Amniotic stem cell (primary cell): ENCODE results near the gene CACNG8.
A peak's percentile ranks its signal among the peaks of the same experiment; 100 is the strongest.

Experiments used
- DNase-seq: peaks from one replicate; lab custom pipeline; 2025; lab: John Stamatoyannopoulos, UW

The CACNG8 gene

DNA sequence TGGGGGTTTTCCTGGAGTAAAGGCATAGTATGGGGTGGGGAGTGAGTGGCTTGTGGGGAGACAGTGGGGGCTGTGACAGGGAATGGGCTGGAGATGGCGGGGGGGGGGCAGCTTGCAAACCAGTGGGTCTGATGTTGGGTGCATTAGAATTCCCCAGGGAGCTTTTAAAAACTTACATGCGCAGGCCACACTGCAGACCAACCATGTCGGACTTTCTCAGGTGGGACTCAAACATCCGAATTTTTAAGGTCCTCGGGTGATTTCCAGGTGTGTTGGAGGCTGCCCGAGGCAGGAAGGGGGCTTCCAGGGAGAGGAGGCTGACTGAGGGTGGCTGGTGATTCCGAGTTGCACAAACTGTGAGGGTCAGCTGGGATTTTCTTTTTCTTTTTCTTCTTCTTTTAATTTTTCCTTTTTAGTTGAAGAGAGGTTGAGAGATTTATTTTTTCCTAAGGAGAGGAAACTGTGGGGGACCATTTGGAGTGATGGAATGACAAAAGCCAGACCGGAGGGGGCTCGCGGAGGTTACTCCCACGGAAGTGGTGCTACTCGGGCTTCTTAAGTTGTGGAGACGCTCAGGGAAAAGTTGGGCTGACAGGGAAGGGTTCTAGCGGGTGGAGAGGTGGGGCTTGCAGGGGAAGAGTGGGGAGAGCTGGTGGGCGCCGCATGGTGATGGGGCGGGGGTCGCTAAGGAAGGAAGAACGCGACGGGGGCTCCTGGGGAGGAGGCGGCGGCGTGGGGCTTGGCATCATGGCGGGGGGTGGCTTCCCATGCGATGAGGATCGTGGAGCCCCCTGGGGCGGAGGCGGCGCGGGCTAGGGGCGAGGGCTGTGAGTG, 997 bp upstream of the CACNG8 start:
- DNase-seq = no peak

DNA sequence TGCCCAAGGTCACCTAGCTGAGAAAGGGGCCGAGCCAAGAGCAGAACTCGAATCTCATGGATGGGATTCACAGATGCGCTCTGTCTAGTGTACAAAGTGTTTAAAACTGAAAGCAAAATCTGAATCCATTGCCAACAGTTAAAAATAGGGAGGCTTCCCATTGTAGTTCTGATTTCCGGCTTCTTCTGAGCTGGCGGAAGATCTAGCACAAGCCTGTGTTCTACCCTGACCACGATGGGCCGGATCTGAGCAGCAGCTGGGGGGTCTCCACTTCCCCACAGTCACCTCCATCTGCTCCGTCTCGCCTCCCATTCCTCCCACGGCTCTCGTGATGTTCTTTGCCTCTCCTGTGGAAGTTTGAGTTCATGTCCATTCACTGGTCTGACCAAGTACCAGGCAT, 2.4 kb downstream of the CACNG8 start:
- no peak for DNase-seq

DNA sequence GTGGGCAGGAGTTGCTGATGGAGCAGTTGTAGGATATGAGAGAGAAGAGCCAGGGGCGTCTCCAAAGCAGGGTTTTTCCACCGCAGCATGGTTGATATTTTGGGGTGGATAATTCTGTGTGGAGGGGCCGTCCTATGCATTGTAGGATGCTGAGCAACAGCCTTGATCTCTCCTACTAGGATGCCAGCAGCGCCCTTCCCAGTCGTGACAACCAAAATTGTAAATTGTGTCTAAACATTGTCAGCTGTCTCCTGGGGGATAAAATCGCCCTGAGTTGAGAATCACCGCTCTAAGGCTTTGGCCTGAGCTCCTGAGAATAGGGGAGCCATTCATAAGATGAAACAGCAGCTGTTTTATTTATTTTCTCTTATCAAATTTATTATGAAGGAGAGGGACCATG, 4.2 kb downstream of the CACNG8 start:
- no peak for DNase-seq

DNA sequence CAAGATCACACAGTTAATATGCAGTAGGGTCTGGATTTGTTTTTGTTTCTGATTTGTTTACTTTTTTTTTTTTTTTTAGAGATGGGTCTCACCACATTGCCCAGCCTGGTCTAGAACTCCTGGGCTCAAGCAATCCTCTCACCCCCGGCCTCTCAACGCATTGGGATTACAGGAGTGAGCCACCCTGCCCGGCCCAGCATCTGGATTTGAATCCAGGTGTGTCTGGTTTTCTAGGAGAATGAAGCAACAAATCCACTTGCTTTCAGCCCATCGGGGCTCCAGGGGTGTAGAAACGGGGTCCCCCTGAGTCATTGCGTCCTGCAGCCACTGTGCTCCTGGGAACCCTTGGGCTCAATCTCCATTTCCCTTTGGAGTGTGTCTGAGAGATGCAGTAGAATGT, 6.6 kb downstream of the CACNG8 start:
- no peak for DNase-seq

DNA sequence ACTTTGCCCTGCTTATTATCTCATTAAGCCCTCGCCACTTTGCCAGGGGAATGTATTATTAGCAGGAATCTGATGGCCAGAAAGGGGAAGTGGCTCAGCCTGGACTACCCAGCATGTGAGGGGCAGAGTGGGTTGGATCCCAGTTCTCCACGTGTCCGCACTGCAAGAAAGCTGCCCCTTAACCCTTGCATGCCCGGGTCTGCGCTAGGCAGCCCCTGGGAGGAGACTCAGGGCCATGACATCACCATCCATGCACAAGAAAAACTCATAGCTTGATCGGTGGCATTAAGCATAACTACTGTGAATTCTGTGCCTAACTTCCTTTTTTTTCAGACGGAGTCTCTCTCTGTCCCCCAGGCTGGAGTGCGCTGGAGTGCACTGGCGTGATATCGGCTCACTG, 8.9 kb downstream of the CACNG8 start:
- no peak for DNase-seq

DNA sequence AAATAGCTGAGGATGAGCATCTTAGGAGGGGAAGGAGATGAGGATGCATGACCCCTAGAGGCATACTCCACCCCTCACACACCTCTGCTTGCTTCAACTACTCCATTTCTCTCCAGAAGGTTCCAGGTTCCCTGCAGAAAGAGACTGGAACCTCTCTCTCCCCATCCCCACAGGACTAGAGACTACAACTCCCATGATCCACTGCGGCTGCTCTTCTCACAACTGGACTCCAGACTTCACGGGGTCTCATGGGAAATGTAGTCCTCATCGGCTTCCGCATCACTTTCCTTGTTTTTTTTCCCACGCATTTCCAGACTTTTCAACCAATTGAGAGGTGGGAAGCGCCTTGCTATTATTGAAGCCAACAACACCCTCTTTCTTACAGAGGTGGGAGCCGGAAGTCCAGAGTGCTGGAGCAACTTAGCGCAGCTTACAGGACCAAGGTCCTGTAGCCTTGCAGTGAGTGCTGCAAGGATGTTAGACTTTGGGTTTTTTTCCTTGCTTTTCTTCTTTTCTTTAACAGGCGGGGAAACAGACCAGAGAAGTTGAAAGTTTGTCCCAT, 14.8 kb downstream of the CACNG8 start:
- DNase-seq = peak; percentile 70

DNA sequence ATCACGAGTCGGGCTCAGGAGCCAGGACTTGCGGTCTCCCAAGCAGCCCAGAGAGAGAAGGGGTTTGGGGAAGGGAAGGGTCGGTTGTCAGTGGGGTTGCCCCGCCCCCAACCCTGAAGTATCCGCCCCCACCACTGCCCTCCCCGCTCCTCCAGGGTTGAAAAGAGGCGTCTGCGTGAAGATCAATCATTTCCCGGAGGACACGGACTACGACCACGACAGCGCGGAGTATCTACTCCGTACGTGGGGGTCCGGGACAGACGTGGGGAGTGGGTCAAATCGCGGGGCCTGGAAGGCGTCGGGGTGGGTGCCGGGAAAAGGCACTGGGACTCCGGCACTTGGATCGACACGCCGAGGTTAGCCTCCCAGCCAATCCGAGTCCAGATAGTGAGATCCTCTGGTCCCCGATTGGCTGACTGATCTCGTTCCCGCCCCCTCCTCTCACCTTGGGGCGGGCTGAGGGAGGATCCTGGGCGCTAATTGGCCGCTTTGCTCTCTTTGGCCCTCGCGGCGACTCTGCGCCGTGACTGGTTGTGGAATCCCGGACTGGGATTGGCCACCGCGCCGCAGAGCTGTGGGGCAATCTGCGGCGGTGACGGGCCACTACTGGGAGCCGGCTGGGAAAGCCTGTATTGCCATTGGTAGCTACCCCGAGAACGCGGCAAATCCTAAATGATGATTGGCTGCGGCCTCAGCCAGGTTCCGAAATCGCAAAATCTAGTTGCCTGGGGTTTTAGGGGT, 15.4 kb downstream of the CACNG8 start:
- DNase-seq = no peak

DNA sequence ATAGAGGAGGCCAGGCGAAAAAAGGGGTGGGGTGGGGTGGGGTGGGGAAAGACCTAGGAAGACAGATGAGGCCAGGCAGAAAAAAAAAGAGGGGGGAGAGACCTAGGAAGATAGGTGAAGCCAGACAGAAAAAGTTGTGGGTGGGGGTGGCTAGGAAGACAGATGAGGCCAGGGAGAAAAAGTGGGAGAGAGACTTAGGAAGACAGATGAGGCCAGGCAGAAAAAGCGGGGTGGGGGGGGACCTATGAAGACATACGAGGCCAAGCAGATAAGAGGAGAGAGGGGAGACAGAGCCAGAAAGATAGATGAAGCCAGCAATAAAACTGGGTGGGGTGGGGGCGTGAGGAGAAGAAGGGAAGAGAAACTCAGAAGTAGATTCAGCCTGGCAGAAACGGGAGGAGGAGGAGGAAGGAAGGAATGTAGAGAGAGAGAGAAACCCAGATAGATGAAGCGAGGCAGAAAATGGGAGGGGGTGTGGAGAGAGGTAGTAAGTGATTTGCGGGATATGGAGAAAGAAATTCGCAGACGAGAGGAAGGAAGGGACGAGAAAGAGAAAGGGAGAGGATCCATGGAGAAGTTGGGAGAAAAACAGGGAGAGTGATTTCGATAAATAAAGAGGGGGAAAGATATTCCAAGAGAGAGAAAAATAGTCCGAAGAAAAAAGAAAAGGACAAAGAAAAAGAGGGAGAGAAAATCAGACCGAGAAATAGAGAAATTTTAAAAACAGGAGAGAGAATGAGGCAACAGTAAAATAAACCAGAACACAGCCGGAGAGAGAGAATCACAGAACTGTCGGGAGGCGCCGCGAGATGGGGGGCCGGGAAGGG, 16.5 kb downstream of the CACNG8 start:
- no peak for DNase-seq

DNA sequence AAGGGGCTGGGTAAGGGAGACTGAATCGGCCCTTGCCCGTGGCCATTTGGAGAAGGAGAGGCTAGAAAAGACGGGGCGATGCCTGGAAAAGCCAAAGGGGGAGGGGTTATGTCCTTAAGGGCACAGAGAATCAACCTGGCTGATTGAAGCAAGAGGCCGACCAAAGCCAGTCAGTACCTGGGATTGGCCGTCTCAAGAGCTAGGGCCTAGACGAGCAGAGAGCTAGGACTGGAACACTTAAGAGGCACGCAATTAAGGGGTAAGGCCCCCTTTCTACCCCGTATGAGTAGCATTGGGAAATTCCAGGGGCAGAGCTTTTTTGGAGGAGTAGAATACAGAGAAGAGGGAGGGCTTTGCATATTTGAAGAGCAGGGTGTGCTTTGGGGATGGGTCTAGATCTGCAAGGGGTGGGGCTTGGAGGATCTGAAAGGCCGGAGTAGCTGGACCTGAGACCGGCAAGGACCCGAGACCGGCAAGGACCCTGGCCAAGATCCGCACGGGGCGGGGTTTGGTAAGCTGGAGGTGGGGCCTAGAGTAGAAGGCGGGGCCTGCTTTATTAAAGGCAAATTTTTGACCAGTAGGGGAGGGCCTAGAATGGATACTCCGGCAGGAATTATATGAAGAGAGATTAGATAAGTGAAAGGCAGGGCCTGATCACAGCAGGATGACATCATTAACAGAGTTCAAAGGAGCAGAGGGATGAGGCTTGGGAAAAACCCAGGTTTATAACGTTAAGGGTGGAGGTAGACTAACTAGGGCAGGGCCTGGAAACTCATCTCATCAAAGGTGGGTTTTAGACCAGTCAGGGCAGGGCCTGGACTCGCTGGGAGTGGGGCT, 18.0 kb downstream of the CACNG8 start:
- DNase-seq = no peak

DNA sequence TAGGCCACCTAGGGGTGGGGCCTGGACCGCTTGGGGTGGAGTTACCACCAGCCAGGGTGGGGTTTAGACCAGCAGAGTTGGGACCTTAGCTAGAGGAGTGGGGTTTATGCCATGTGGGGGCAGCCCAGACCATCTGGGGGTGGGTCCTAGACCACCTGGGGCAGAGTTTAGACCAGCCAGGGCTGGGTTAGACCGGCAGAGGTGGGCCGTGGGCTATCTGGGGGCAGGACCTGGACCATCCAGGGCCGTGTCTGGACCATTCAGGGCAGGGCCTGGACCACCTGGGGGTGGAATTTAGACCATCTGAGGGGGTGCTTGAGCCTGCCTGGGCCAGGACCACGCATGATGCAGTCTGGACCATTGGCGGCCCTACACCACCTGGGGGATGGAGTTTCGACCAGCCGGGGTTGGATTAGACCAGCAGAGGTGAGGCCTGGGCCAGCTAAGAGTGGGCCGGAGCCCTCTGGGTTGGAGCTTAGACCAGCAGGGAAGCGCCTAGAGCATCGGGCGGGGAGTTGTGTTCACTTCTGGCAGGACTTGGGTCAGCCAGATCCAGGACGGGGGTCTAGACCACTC, 18.7 kb downstream of the CACNG8 start:
- no peak for DNase-seq

DNA sequence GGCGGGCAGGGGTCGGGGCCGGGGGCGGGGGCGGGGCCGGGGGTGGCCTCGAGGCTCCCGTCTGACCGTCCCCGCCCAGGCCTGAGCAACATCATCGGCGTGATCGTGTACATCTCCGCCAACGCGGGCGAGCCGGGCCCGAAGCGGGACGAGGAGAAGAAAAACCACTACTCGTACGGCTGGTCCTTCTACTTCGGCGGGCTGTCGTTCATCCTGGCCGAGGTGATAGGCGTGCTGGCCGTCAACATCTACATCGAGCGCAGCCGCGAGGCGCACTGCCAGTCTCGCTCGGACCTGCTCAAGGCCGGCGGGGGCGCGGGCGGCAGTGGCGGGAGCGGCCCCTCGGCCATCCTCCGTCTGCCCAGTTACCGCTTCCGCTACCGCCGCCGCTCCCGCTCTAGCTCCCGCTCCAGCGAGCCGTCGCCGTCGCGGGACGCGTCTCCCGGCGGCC, 19.3 kb downstream of the CACNG8 start:
- no peak for DNase-seq

DNA sequence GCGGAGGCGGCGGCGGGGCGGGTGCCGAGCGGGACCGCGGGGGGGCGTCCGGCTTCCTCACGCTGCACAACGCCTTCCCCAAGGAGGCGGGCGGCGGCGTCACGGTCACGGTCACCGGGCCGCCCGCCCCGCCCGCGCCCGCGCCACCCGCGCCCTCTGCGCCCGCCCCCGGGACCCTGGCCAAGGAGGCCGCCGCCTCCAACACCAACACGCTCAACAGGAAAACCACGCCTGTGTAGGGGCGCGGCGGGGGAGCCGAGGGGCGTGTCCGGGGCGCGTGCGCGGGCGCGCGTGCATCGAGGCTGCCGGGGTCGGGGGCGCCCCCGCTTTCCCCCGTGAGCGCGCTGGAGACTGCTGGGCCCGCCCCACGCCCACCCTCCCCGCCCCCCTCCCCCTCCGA, 19.9 kb downstream of the CACNG8 start:
- no peak for DNase-seq

DNA sequence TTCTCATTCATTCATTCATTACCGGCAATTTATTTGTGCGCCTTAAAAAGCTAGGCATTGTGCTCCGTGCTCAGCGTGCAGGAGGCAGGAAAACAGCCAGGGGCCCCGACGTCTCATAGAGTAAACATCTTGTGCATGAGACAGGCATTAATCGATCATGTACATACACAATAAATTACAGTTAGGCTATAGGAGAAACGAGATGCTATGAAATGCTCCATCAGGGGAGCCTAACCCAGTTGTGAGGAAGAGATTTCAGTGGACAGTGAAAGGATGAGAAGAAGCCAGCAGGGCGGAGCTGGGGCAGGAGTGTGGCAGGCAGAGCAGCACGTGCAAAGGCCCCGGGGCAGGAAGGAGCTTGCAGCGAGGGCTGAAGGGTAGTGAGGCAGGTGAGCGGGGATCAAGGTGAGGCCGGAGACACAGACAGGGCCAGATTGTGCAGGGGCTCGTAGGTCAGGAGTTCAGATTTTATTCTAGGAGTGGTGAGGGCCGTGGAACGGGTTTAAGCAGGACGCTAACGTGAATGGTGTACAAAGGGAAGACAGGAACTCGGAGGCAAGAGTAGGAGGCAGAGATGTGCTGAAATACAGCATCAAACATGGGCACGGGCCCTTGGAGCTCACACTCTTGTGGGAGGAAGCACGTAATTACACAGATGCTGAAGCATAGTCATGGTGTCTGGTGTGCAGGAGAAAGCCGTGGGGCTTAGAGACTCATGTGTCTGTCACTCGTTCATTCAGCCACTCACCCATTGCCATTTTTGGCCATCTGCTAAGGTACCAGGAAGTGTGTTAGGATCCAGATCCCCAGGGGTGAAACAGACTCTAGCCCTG, 20.9 kb downstream of the CACNG8 start:
- DNase-seq = no peak

DNA sequence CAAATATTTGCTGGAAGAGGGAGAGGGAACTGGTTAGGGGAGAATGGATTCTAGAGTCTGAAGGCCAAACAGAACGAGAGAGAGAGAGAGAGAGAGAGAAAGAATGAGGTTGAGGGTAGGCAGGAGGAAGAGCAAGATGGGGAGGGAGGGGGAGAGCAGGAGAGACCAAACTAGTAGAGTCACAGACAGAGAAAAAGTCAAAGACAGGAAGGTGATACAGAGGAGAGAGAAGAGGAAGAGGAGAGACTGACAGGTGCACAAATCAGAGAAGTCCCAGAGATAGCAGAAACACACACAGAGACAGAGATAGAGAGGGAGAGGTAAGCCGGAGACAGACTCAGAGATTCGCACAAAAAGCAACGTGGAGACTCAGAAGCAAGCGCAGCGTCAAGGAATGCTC, 23.1 kb downstream of the CACNG8 start:
- DNase-seq = no peak

DNA sequence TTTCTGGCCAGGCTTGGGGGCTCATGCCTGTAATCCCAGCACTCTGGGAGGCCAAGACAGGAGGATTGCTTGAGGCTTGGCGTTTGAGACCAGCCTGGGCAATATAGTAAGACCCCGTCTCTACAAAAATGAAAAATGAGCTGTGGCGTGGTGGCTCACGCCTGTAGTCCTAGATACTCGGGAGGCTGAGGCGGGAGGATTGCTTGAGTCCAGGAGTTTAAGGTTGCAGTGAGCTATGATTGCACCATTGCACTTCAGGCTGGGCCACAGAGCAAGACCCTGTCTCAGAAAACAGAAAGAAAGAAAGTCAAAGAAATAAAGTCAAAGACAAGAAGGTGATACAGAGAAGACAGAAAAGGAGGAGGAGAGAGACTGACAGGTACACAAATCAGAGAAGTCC, 26.2 kb downstream of the CACNG8 start:
- DNase-seq = no peak

DNA sequence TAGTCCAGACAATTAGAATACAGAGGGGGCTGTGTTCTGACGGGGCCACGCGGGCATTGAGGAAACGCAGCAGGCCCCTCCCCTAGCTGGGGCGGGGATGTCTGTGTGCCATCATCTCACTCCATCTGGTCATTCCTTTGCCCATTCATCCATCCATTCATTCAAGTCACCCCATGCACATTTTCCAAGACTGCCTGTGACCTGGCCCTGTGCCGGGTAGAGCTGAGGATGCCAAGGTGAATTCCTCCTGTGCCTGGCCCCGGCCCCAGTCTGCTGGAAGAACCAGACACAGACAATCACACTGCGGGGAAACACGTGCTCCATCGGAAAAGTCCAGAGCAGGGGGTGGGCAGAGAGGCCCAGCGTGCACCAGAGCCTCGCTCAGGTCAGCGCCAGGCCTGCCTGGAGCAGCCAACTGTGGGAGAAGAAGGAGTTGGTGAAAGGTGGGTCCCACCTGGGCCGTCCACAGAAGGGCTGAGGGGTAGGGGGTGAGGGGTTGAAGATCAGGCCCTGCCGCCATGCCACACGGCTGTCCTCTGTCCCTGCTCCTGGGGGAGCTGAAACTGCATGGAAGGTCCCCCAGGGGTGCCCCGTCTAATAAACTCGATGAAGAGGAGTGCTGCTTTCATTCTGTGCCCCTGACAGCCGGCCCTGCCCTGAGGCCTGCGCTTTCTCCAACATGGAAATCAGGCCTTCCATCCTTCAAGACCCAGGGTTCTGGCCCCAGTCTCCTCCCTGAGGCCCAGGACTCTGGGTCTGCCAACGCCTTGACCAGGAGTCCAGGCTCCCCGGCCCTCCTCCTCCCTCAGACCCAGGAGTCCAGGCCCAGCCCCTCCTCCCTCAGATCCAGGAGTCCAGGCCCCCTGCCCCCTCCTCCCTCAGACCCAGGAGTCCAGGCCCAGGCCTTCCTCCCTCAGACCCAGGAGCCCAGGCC, 27.1 kb downstream of the CACNG8 start:
- DNase-seq = no peak

DNA sequence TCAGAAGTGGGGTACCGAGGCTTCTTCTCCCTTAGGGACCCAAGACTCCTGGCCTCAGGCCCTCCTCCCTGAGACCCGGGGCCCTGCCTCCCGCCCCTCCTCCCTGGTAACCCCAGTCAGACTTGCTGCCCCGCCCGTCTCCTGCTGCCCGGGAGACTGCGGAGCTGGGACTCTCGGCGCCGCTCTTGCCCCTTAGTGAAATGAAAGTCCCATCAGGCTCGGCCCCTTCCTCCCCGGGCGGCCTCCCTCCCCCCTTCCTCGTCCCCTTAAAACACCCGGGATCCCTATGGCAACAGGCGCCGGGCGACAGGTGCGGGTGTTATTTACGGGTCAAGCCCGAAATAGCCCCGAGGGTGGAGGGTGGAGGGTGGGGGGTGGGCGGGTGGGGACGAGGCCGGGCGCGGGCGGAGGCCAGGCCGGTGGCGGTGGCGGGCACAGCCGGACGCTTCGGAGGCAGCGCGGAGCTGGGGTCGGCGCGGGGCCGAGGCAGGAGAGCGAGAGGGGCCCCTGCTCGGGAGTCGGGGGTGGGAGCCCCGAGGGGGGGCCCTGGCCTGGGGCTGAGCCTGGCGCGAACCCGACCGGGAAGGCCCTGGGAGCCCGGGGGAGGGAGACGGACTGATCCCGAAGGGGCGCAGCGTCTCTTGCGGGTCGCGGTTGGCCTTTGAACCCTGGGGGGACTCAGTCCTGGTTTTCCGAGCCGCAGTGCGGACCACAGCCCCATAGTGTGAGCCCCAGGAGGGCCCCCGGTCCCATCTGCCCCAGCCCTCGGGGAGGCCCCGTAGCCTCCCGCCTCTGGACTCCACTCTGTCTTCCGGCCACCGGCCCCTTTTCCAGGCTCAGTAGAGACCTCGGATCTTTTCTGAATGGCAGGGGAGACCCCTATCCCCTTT, 28.7 kb downstream of the CACNG8 start, which contains the start of gene CACNG6:
TSS of gene CACNG6 (plus strand) at position 414 of the 890 bp plus-strand sequence. CDS start 1,241 bp downstream, outside the sequence.
- no peak for DNase-seq

DNA sequence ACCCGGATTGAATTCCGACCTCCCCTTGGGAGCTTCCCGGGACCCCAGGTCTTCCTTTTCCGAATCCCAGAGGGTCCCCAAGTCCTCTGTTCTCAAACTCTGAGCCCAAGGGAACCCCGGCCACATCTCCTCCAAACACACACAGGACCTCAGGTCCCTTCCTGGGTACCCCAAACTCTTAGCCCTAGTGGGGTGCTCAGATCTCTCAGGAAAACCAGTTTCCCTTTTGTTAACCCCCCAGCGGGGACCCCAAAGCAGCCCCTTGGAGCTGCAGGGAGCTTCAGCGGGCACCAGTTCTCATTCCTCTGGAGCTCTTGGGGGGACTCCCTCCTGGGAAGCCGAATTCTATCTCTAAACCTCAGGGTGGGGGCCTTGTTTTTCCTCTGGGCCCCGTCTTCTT, 29.5 kb downstream of the CACNG8 start:
- no peak for DNase-seq
